DOHH2 (cell line): ENCODE measurements around the gene ZPR1.

Experiments used
- H3F3A ChIP-seq: fragments of 200-600 bp; sonication (generic), shearing (Covaris generic); 2 replicates; pipeline ENCODE4 v1.6.0; 2016; ENCODE audit warnings: antibody characterized with exemption, mild to moderate bottlenecking; ENCODE audit not compliant: control insufficient read depth, insufficient read depth
- H3K27ac ChIP-seq: fragments of 200-600 bp; sonication (generic); 2 replicates; pipeline ENCODE4 v1.5.1; 2014; ENCODE audit warnings: low read depth, mild to moderate bottlenecking, low read length, moderate library complexity
- H3K27me3 ChIP-seq: fragments of 200-600 bp; sonication (generic); 2 replicates; pipeline ENCODE4 v1.6.1; 2014; ENCODE audit warnings: mild to moderate bottlenecking, low read length, mixed read lengths; ENCODE audit not compliant: control insufficient read depth
- H3K36me3 ChIP-seq: fragments of 200-600 bp; sonication (generic); 2 replicates; pipeline ENCODE4 v1.6.1; 2014; ENCODE audit warnings: mild to moderate bottlenecking, low read length, moderate library complexity, mixed read lengths; ENCODE audit not compliant: control insufficient read depth
- H3K4me1 ChIP-seq: fragments of 200-600 bp; sonication (generic); 2 replicates; pipeline ENCODE4 v1.6.1; 2014; ENCODE audit warnings: mild to moderate bottlenecking, low read length, mixed read lengths; ENCODE audit not compliant: control insufficient read depth
- H3K4me2 ChIP-seq: fragments of 200-600 bp; sonication (generic); 2 replicates; pipeline ENCODE4 v1.6.0; 2014; ENCODE audit warnings: mild to moderate bottlenecking, low read length, moderate library complexity
- H3K4me3 ChIP-seq: fragments of 200-600 bp; sonication (generic); 2 replicates; pipeline ENCODE4 v1.5.1; 2014; ENCODE audit warnings: mild to moderate bottlenecking, low read length, mixed read lengths
- H3K79me2 ChIP-seq: fragments of 200-600 bp; sonication (generic); 2 replicates; pipeline ENCODE4 v1.6.1; 2014; ENCODE audit warnings: mild to moderate bottlenecking, low read length, mixed read lengths; ENCODE audit not compliant: control insufficient read depth
- H3K9me2 ChIP-seq: fragments of 200-600 bp; sonication (generic); replicated peaks from 2 replicates; pipeline ENCODE4 v1.6.1; 2014; ENCODE audit warnings: mild to moderate bottlenecking, low read length, mixed read lengths; ENCODE audit not compliant: control insufficient read depth
- H3K9me3 ChIP-seq: fragments of 200-600 bp; sonication (generic); 2 replicates; pipeline ENCODE4 v1.6.1; 2014; ENCODE audit warnings: antibody characterized with exemption, low read length, mixed read lengths; ENCODE audit not compliant: control insufficient read depth, insufficient read depth
- H4K20me1 ChIP-seq: fragments of 200-600 bp; sonication (generic); 2 replicates; pipeline ENCODE4 v1.6.0; 2014; ENCODE audit warnings: low read depth, mild to moderate bottlenecking, antibody characterized with exemption, low read length, moderate library complexity; ENCODE audit not compliant: control insufficient read depth, insufficient read depth
- CTCF ChIP-seq: fragments of 200-600 bp; sonication (generic); IDR thresholded peaks from one replicate; pipeline ENCODE4 v1.5.1; 2014; ENCODE audit warnings: antibody characterized with exemption, mild to moderate bottlenecking, low read depth, low read length; ENCODE audit not compliant: poor library complexity, severe bottlenecking
- EZH2phosphoT487 ChIP-seq: fragments of 200-600 bp; sonication (generic); IDR thresholded peaks from 2 replicates; pipeline ENCODE4 v1.6.1; 2017; ENCODE audit warnings: borderline replicate concordance, mild to moderate bottlenecking, antibody characterized with exemption, low read length, moderate library complexity, mixed read lengths

ZPR1 gene

GRCh38 chr11:116788534-116788933 is 711 bp upstream of the ZPR1 start:
- Histone ChIP-seq H4K20me1 (no peaks in the 10 kb centered on the region), H3F3A (no peaks in the 10 kb centered on the region), H3K9me3 (no peaks in the 10 kb centered on the region), H3K9me2 (no peaks in the 10 kb centered on the region), H3K4me1 (peaks cover 21% of the 10 kb centered on the region), H3K79me2 (peaks cover 28% of the 10 kb centered on the region), H3K27me3 (no peaks in the 10 kb centered on the region), H3K4me3 (peak overlapping the region; percentile 95), H3K4me2 (peak overlapping the region; percentile 77), H3K36me3 (peaks cover 42% of the 10 kb centered on the region), H3K27ac (no peak overlapping the region)
- no peak for TF ChIP-seq EZH2phosphoT487
- no peak for TF ChIP-seq CTCF

- Histone ChIP-seq H3K36me3 (peaks cover 53% of the 10 kb centered on the region), H3K79me2 (peaks cover 28% of the 10 kb centered on the region), H3K27me3 (no peaks in the 10 kb centered on the region), H3K9me3 (no peaks in the 10 kb centered on the region), H3K4me1 (peaks cover 21% of the 10 kb centered on the region), H3K4me2 (peak overlapping the region; percentile 77), H4K20me1 (no peaks in the 10 kb centered on the region), H3F3A (no peaks in the 10 kb centered on the region), H3K27ac (no peak overlapping the region), H3K9me2 (no peaks in the 10 kb centered on the region), H3K4me3 (peak overlapping the region; percentile 95)
- TF ChIP-seq CTCF (no peak), EZH2phosphoT487 (no peak)
These were observed 412 bp downstream of the ZPR1 start for GRCh38 chr11:116787436-116787785.

GRCh38 chr11:116786966-116787365 is 857 bp downstream of the ZPR1 start:
- Histone ChIP-seq H3K9me2 (no peaks in the 10 kb centered on the region), H3K9me3 (no peaks in the 10 kb centered on the region), H3K4me2 (peak overlapping the region; percentile 77), H3K4me3 (peak overlapping the region; percentile 95), H3K4me1 (peaks cover 21% of the 10 kb centered on the region), H3K27ac (no peak overlapping the region), H3K36me3 (peaks cover 57% of the 10 kb centered on the region), H3K27me3 (no peaks in the 10 kb centered on the region), H3K79me2 (peaks cover 28% of the 10 kb centered on the region), H4K20me1 (no peaks in the 10 kb centered on the region), H3F3A (no peaks in the 10 kb centered on the region)
- TF ChIP-seq EZH2phosphoT487: no peak
- TF ChIP-seq CTCF: no peak

- Histone ChIP-seq H3K36me3 (peaks cover 63% of the 10 kb centered on the region), H3K27ac (no peak overlapping the region), H3K9me2 (no peaks in the 10 kb centered on the region), H3K79me2 (peaks cover 28% of the 10 kb centered on the region), H3K9me3 (no peaks in the 10 kb centered on the region), H3K4me3 (peak overlapping the region; percentile 95), H3F3A (no peaks in the 10 kb centered on the region), H3K4me1 (peaks cover 21% of the 10 kb centered on the region), H3K4me2 (peak overlapping the region; percentile 77), H3K27me3 (no peaks in the 10 kb centered on the region), H4K20me1 (no peaks in the 10 kb centered on the region)
- TF ChIP-seq EZH2phosphoT487 (no peak), CTCF (no peak)
These were observed 1.5 kb downstream of the ZPR1 start for GRCh38 chr11:116786326-116786725.
